ENCODE measurements around the gene OR52E8. TPM values are rescaled to one million over a fixed set of nuclear protein-coding genes. Genes with fewer than 3 reads are reported as not detected.

Gene OR52E8
- total RNA-seq, 1 donor from 2014 or later = not detected

DNA sequence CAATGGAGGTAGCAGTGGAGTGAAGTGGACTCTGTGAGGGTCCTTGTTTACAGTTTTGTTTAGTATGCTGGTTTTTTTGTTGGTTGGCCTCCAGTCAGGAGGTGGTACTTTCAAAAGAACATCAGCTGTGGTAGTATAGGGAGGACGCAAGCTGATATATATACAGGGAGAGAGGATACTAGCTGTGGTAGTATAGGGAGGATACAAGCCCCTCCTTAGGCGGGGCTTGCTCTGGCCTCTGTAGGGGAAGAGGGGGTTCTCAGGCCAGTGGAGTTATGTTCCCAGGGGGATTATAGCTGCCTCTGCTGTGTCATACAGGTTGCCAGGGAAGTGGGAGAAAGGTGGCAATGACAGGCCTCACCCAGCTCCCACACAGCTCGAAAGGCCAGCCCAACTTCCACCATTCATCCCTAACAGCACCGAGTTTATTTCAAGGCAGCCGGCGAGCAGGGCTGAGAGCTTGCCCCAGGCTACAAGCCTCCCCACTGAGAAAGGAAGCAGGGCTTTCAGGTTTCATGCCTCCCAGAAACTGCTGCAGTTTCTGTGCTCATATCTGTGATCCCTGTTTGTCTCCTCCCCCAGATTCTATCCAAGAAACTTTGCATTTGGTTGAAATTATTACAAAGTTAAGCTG, 26.2 kb downstream of the OR52E8 start:
- Histone ChIP-seq H3K27me3 (ENCODE audit: low read depth) (no peaks in the 10 kb centered on the region), H3K36me3 (no peaks in the 10 kb centered on the region)

GRCh38 chr11:5818245-5818886, 39.1 kb downstream of the OR52E8 start:
- TF ChIP-seq, protein P1, sequence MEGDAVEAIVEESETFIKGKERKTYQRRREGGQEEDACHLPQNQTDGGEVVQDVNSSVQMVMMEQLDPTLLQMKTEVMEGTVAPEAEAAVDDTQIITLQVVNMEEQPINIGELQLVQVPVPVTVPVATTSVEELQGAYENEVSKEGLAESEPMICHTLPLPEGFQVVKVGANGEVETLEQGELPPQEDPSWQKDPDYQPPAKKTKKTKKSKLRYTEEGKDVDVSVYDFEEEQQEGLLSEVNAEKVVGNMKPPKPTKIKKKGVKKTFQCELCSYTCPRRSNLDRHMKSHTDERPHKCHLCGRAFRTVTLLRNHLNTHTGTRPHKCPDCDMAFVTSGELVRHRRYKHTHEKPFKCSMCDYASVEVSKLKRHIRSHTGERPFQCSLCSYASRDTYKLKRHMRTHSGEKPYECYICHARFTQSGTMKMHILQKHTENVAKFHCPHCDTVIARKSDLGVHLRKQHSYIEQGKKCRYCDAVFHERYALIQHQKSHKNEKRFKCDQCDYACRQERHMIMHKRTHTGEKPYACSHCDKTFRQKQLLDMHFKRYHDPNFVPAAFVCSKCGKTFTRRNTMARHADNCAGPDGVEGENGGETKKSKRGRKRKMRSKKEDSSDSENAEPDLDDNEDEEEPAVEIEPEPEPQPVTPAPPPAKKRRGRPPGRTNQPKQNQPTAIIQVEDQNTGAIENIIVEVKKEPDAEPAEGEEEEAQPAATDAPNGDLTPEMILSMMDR (IDR thresholded peaks at IDR 0.05) = no peak
- Histone ChIP-seq H3K27me3 (ENCODE audit: low read depth) (no peaks in the 10 kb centered on the region), H3K4me1 (no peaks in the 10 kb centered on the region), H3K36me3 (no peaks in the 10 kb centered on the region), H3K9me3 (no peaks in the 10 kb centered on the region), H3K4me3 (no peak overlapping the region), H3K27ac (no peak overlapping the region)
- DNase-seq (no peak), ATAC-seq (peak in 1 of 2 donors; percentile 44)
- intact Hi-C loops (cut with DNase I) = no loop called here

More for the DNA sequence above, 26.2 kb downstream of the OR52E8 start:
- TF ChIP-seq, protein P1 (IDR thresholded peaks at IDR 0.05) = no peak
- H3K4me1 ChIP-seq = no peaks in the 10 kb centered on the region
- no peaks in the 10 kb centered on the region for H3K9me3 ChIP-seq
- intact Hi-C loops (cut with DNase I) = no loop called here
- H3K27ac ChIP-seq = no peak overlapping the region
- no peak for DNase-seq
- ATAC-seq = no peak
- no peak overlapping the region for H3K4me3 ChIP-seq

- TF ChIP-seq, protein P1 (IDR thresholded peaks at IDR 0.05) = no peak
- Histone ChIP-seq H3K9me3 (no peaks in the 10 kb centered on the region), H3K27ac (no peak overlapping the region), H3K4me3 (no peak overlapping the region), H3K27me3 (ENCODE audit: low read depth) (no peaks in the 10 kb centered on the region), H3K36me3 (no peaks in the 10 kb centered on the region), H3K4me1 (no peaks in the 10 kb centered on the region)
- ATAC-seq = peak in 1 of 2 donors; percentile 57
- no peak for DNase-seq
- intact Hi-C loops (cut with DNase I) = no loop called here
Measured at GRCh38 chr11:5815534-5815933, 42.0 kb downstream of the OR52E8 start.

- intact Hi-C loops (cut with DNase I) = loop anchor here (10.0 kb wide), 1 partner anchor 335 kb away; no protein-coding TSS in a partner anchor
- Histone ChIP-seq H3K4me1 (peaks cover 11% of the 10 kb centered on the region), H3K27me3 (ENCODE audit: low read depth) (no peaks in the 10 kb centered on the region), H3K4me3 (no peak overlapping the region), H3K9me3 (no peaks in the 10 kb centered on the region), H3K27ac (no peak overlapping the region), H3K36me3 (no peaks in the 10 kb centered on the region)
- TF ChIP-seq, protein P1 (IDR thresholded peaks at IDR 0.05) = no peak
- DNase-seq (no peak), ATAC-seq (no peak)
Measured at GRCh38 chr11:5809905-5810795, 47.3 kb downstream of the OR52E8 start.

DNA sequence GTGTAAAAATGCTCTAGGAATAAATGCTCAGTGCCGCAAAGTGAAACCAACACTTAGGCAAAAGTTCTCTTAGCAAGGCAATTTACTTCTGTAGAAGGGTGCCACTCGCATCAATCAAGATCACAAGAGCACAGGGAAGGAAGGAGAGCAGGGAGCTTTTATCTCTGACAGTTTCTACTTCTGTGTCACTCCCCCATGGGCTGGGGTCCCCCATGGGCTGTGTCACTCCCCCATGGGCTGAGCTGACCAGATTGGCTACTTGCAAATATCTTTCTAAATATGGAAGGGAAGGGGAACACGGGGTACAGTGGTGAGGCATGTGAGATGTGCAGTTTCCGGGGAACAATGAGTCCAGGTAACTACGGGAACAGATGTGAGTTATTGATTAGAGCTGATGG, 48.4 kb downstream of the OR52E8 start:
- Histone ChIP-seq H3K4me1 (peaks cover 11% of the 10 kb centered on the region), H3K4me3 (peak overlapping the region; percentile 56), H3K27me3 (ENCODE audit: low read depth) (no peaks in the 10 kb centered on the region), H3K36me3 (no peaks in the 10 kb centered on the region), H3K9me3 (no peaks in the 10 kb centered on the region), H3K27ac (no peak overlapping the region)
- peak; percentile 17 to 54 for ATAC-seq
- TF ChIP-seq, protein P1 (IDR thresholded peaks at IDR 0.05) = no peak
- DNase-seq = no peak
- intact Hi-C loops (cut with DNase I) = loop anchor here (10.0 kb wide), 1 partner anchor 334 kb away; no protein-coding TSS in a partner anchor

All from lower lobe of right lung (tissue), 2 donors.